ENCODE measurements around the gene TNRC6C. TPM values are rescaled to one million over a fixed set of nuclear protein-coding genes. Genes with fewer than 3 reads are reported as not detected.

Gene TNRC6C
- total RNA-seq, 2 experiments from 2014 or later = 10.9 to 15.6 TPM

DNA sequence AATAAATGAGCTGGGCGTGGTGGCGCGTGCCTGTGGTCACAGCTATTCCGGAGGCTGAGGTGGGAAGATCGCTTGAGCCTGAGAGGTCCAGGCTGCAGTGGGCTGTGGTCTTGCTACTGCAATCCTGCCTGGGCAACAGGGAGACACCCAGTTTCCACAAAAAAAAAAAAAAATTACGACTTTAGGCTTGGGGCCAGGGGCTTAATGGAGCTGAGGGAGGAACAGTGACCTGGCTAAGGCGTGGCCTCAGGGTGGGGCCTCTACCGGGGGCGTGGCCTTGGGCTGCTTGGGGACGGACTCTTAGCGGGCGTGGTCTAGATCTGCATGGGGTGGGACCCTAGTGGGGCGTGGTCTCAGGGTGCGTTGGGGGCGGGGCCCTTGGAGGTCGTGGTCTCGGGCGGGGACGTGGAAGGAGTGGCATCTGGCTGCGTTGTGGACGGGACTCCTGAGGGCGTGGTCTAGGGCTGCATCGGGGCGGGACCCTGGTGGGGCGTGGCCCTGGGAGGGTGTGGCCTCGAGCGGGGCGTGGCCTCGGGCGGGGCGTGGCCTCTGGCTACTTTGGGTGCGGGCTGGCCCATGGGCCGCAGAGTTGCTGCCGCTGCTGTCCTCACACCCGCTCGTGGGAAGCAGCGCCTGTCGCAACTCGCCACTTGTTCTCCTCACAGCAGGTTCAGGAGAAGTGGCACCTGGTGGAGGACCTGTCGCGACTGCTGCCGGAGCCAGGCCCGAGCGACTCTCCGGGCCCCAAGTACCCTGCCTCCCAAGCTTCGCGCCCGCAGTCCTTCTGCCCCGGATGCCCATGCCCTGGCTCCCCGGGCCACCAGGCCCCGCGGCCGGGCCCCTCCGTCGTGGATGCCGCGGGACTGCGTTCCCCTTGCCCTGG is 181.9 kb downstream of the TNRC6C start:
- H3K4me1 Mint-ChIP-seq (ENCODE audit: low read depth) = peaks cover 56% of the 10 kb centered on the region
- H3K4me3 Mint-ChIP-seq = peak overlapping the region; percentile 31

GRCh38 chr17:78141437-78142118 is 183.1 kb downstream of the TNRC6C start:
- no peaks in the 10 kb centered on the region for H3K9me3 Mint-ChIP-seq
- ChIA-PET CTCF (interaction anchor here (0.6 to 0.8 kb wide), 3 partner anchors 8 to 29 kb away, joined by 3 to 11 read pairs (median 5); no protein-coding TSS in a partner anchor), POLR2A (interaction anchor here (1.3 to 2.3 kb wide), 4 partner anchors 8 to 28 kb away, joined by 3 to 7 read pairs (median 6); partner anchors contain the start of gene TMC6)
- no peak overlapping the region for H3K4me3 Mint-ChIP-seq
- DNase-seq = no peak
- intact Hi-C loops (cut with micrococcal nuclease) = no loop called here
- H3K36me3 Mint-ChIP-seq = peaks cover 33% of the 10 kb centered on the region
- H3K27me3 Mint-ChIP-seq = no peaks in the 10 kb centered on the region
- H3K27ac Mint-ChIP-seq = no peak overlapping the region
- H3K4me1 Mint-ChIP-seq (ENCODE audit: low read depth) = peaks cover 47% of the 10 kb centered on the region

More for the DNA sequence above, 181.9 kb downstream of the TNRC6C start:
- H3K36me3 Mint-ChIP-seq = peaks cover 45% of the 10 kb centered on the region
- intact Hi-C loops (cut with micrococcal nuclease) = loop anchor here (1.0 kb wide), 1 partner anchor 10 kb away; the partner anchor contains the start of gene TMC8
- H3K27ac Mint-ChIP-seq = peak overlapping the region; percentile 63
- H3K27me3 Mint-ChIP-seq = no peaks in the 10 kb centered on the region
- DNase-seq = peak; percentile 98
- no peaks in the 10 kb centered on the region for H3K9me3 Mint-ChIP-seq
- ChIA-PET POLR2A (interaction anchor here (0.6 to 2.1 kb wide), 12 partner anchors 11 to 1473 kb away, joined by 3 to 7 read pairs (median 5); partner anchors contain the start of gene TK1), CTCF (interaction anchor here (1.0 to 2.9 kb wide), 2 partner anchors 10 to 36 kb away, joined by 7 to 13 read pairs; partner anchors contain the start of gene TMC8)

GRCh38 chr17:78142119-78142861 is 183.8 kb downstream of the TNRC6C start:
- POLR2A ChIA-PET = interaction anchor here (1.3 to 2.3 kb wide), 4 partner anchors 9 to 27 kb away, joined by 3 to 7 read pairs (median 6); partner anchors contain the start of gene TMC6
- Mint-ChIP-seq H3K27ac (peak overlapping the region; percentile 28), H3K4me1 (ENCODE audit: low read depth) (peaks cover 40% of the 10 kb centered on the region)

DNA sequence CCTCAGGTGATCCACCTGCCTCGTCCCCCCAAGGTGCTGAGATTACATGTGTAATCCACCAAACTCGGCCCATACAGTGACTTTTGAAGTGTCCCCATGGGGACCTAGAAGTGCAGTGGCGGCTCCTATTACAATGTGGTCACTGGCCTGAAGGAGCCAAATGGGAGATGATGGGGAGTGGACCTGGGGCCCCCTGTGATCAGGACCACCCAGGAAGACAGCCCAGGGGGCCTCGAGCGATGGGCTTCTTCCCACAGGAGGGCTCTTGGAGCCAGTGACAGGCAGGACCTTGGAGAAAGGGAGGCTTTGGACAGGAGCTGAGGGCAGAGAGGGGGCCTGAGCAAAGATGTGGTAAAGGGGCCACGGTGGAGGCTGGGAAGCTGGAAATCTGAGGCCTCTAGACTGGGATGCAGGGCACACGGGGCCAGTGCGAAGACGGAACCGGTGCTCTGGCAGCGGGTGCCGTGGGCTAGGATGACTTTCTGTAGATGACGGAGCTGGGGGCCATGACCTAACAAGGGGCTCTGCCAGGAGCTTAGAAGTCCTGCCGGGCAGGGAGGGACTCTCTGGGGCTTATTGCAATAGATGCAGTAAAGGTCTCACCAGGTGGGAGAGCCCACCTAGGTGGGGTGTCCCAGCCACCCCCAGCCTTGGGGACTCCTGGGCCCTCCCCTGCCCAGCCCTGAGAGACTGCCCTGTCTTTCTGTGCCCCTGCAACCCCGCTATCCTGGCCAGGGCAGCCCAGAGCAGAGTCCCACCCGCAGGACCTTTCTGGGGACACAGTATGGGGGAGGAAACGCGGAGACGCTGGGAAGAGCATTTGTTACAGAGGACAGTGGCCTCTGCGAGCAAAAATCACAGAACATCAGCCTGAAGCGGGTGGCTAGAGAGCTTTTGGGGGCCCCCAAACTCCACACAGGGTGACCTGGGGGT is 185.0 kb downstream of the TNRC6C start:
- Mint-ChIP-seq H3K27ac (no peak overlapping the region), H3K4me1 (ENCODE audit: low read depth) (peaks cover 35% of the 10 kb centered on the region), H3K9me3 (no peaks in the 10 kb centered on the region), H3K27me3 (no peaks in the 10 kb centered on the region), H3K4me3 (no peak overlapping the region), H3K36me3 (peaks cover 24% of the 10 kb centered on the region)
- no peak for DNase-seq
- intact Hi-C loops (cut with micrococcal nuclease) = no loop called here
- POLR2A ChIA-PET = interaction anchor here (1.0 to 2.3 kb wide), 2 partner anchors 10 to 31 kb away, joined by 3 to 7 read pairs; no protein-coding TSS in a partner anchor
- CTCF ChIA-PET = interaction anchor here (1.0 to 1.4 kb wide), 3 partner anchors 33 to 107 kb away, joined by 3 to 5 read pairs (median 3); no protein-coding TSS in a partner anchor

More at GRCh38 chr17:78142119-78142861, 183.8 kb downstream of the TNRC6C start:
- DNase-seq = peak; percentile 49
- H3K4me3 Mint-ChIP-seq = no peak overlapping the region
- H3K27me3 Mint-ChIP-seq = no peaks in the 10 kb centered on the region
- H3K36me3 Mint-ChIP-seq = peaks cover 26% of the 10 kb centered on the region
- CTCF ChIA-PET = interaction anchor here (0.6 to 0.8 kb wide), 3 partner anchors 9 to 29 kb away, joined by 3 to 11 read pairs (median 5); no protein-coding TSS in a partner anchor
- no peaks in the 10 kb centered on the region for H3K9me3 Mint-ChIP-seq
- intact Hi-C loops (cut with micrococcal nuclease) = no loop called here

GRCh38 chr17:78144147-78144719 is 185.7 kb downstream of the TNRC6C start:
- Mint-ChIP-seq H3K9me3 (no peaks in the 10 kb centered on the region), H3K36me3 (peaks cover 22% of the 10 kb centered on the region), H3K27me3 (no peaks in the 10 kb centered on the region), H3K4me3 (no peak overlapping the region), H3K4me1 (ENCODE audit: low read depth) (peaks cover 29% of the 10 kb centered on the region), H3K27ac (no peak overlapping the region)
- ChIA-PET POLR2A (interaction anchor here (1.0 kb wide), 1 partner anchor 30 kb away, joined by 3 read pairs; no protein-coding TSS in a partner anchor), CTCF (interaction anchor here (1.0 to 1.4 kb wide), 4 partner anchors 9 to 107 kb away, joined by 3 to 5 read pairs (median 3); no protein-coding TSS in a partner anchor)
- no peak for DNase-seq
- intact Hi-C loops (cut with micrococcal nuclease) = no loop called here

- Mint-ChIP-seq H3K4me1 (ENCODE audit: low read depth) (peaks cover 26% of the 10 kb centered on the region), H3K9me3 (no peaks in the 10 kb centered on the region), H3K36me3 (peaks cover 18% of the 10 kb centered on the region), H3K27me3 (no peaks in the 10 kb centered on the region), H3K4me3 (no peak overlapping the region), H3K27ac (no peak overlapping the region)
- DNase-seq = no peak
- ChIA-PET POLR2A (interaction anchor here (0.6 kb wide), 1 partner anchor 65 kb away, joined by 3 read pairs; no protein-coding TSS in a partner anchor), CTCF (interaction anchor here (1.1 to 1.4 kb wide), 2 partner anchors 10 to 106 kb away, joined by 3 read pairs; no protein-coding TSS in a partner anchor)
- intact Hi-C loops (cut with micrococcal nuclease) = no loop called here
These were observed 186.5 kb downstream of the TNRC6C start for GRCh38 chr17:78144736-78145641.

DNA sequence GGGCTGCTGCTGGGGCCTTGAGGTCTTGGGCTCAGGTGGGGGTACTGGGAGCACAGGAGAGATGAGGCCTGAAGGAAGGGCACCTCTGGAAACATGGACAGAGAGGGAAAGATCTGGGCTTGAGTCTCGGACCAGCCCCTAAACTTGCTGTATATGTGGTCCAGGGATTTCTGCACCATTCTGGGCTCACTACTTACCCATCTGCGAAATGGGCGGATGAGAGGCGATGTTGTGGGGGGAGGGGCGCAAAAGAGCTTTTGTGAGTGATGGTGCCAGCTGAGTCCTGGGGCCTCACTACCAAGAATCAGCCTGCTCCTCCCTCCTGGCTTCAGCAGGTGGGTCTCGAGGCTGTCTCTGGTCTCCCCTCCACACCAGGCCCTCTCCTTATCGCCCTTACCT is 188.0 kb downstream of the TNRC6C start:
- intact Hi-C loops (cut with micrococcal nuclease) = no loop called here
- no peaks in the 10 kb centered on the region for H3K27me3 Mint-ChIP-seq
- no peaks in the 10 kb centered on the region for H3K9me3 Mint-ChIP-seq
- H3K4me3 Mint-ChIP-seq = no peak overlapping the region
- DNase-seq = no peak
- peaks cover 16% of the 10 kb centered on the region for H3K4me1 Mint-ChIP-seq (ENCODE audit: low read depth)
- ChIA-PET CTCF (interaction anchor here (0.6 kb wide), 1 partner anchor 472 kb away, joined by 3 read pairs; no protein-coding TSS in a partner anchor), POLR2A (no interaction called here)
- H3K36me3 Mint-ChIP-seq = peaks cover 11% of the 10 kb centered on the region
- peak overlapping the region; percentile 34 for H3K27ac Mint-ChIP-seq

GRCh38 chr17:78146881-78147280 is 188.4 kb downstream of the TNRC6C start:
- Mint-ChIP-seq H3K27ac (no peak overlapping the region), H3K4me3 (no peak overlapping the region), H3K36me3 (peaks cover 7% of the 10 kb centered on the region), H3K27me3 (no peaks in the 10 kb centered on the region), H3K4me1 (ENCODE audit: low read depth) (peaks cover 14% of the 10 kb centered on the region), H3K9me3 (no peaks in the 10 kb centered on the region)
- DNase-seq = no peak
- ChIA-PET POLR2A (no interaction called here), CTCF (interaction anchor here (0.6 kb wide), 1 partner anchor 472 kb away, joined by 3 read pairs; no protein-coding TSS in a partner anchor)
- intact Hi-C loops (cut with micrococcal nuclease) = no loop called here

- H3K36me3 Mint-ChIP-seq = peaks cover 2% of the 10 kb centered on the region
- H3K27me3 Mint-ChIP-seq = no peaks in the 10 kb centered on the region
- ChIA-PET POLR2A (no interaction called here), CTCF (interaction anchor here (2.1 kb wide), 1 partner anchor 29 kb away, joined by 7 read pairs; no protein-coding TSS in a partner anchor)
- peak overlapping the region; percentile 38 for H3K27ac Mint-ChIP-seq
- intact Hi-C loops (cut with micrococcal nuclease) = no loop called here
- H3K9me3 Mint-ChIP-seq = no peaks in the 10 kb centered on the region
- H3K4me3 Mint-ChIP-seq = no peak overlapping the region
- peak; percentile 18 for DNase-seq
- peaks cover 8% of the 10 kb centered on the region for H3K4me1 Mint-ChIP-seq (ENCODE audit: low read depth)
These were observed 189.0 kb downstream of the TNRC6C start for GRCh38 chr17:78147315-78147998.
